Smooth muscle cell (in vitro differentiated cells): ENCODE measurements around the gene RAP1A. TPM values are rescaled to one million over a fixed set of nuclear protein-coding genes. Genes with fewer than 3 reads are reported as not detected.
A peak's percentile ranks its signal among the peaks of the same experiment; 100 is the strongest.

Experiments
- DNase-seq: peaks from one replicate; lab custom pipeline; 2025; ENCODE audit not compliant: unreplicated experiment; lab: John Stamatoyannopoulos, UW
- H2AFZ ChIP-seq: fragments of 200-600 bp; sonication (generic); 2 replicates; pipeline ENCODE4 v1.6.0; 2016; ENCODE audit warnings: antibody characterized with exemption, low read depth, mild to moderate bottlenecking
- H3F3A ChIP-seq: fragments of 200-600 bp; sonication (generic); 2 replicates; pipeline ENCODE4 v1.6.0; 2017; ENCODE audit warnings: antibody characterized with exemption, low read depth
- H3K27ac ChIP-seq: fragments of 200-600 bp; sonication (generic); 2 replicates; pipeline ENCODE4 v1.5.1; 2016; ENCODE audit warnings: low read depth, mild to moderate bottlenecking
- H3K27me3 ChIP-seq: fragments of 200-600 bp; sonication (generic); 2 replicates; pipeline ENCODE4 v1.6.1; 2016; ENCODE audit warnings: low read depth, mild to moderate bottlenecking
- H3K36me3 ChIP-seq: fragments of 200-600 bp; sonication (generic); 2 replicates; pipeline ENCODE4 v1.5.1; 2016; ENCODE audit warnings: low read depth
- H3K4me1 ChIP-seq: fragments of 200-600 bp; sonication (generic); 2 replicates; pipeline ENCODE4 v1.5.1; 2016; ENCODE audit warnings: low read depth
- H3K4me2 ChIP-seq: fragments of 200-600 bp; sonication (generic); 2 replicates; pipeline ENCODE4 v1.6.0; 2016; ENCODE audit warnings: mild to moderate bottlenecking
- H3K4me3 ChIP-seq: fragments of 200-600 bp; sonication (generic); 2 replicates; pipeline ENCODE4 v1.5.1; 2016; ENCODE audit warnings: mild to moderate bottlenecking
- H3K79me2 ChIP-seq: fragments of 200-600 bp; sonication (generic); 2 replicates; pipeline ENCODE4 v1.6.0; 2016; ENCODE audit warnings: low read depth, mild to moderate bottlenecking
- H3K9ac ChIP-seq: fragments of 200-600 bp; sonication (generic); 2 replicates; pipeline ENCODE4 v1.6.0; 2016; ENCODE audit warnings: low read depth
- H3K9me3 ChIP-seq: fragments of 200-600 bp; sonication (generic); replicated peaks from 2 replicates; pipeline ENCODE4 v1.5.1; 2016; ENCODE audit warnings: low read depth
- H4K20me1 ChIP-seq: fragments of 200-600 bp; sonication (generic); 2 replicates; pipeline ENCODE4 v1.6.0; 2016; ENCODE audit warnings: low read depth
- whole genome bisulfite sequencing: methylation state at CpG from one replicate; pipeline ENCODE4 v1.1.7; 2016; ENCODE audit warnings: low lambda C conversion rate; 5-methylcytosine and 5-hydroxymethylcytosine counted together
- polyA plus RNA-seq: library from polyadenylated mRNA; unstranded; fragments of >200 nt; fragmentation: Nextera tagmentation; extraction: Ambion mirVana; gene quantifications from 2 replicates; pipeline ENCODE4 v1.2.1, GENCODE V29; 2016
- total RNA-seq: library from RNA; depleted of rRNA; stranded (reverse); fragments of >200 nt; gene quantifications from 2 replicates; pipeline ENCODE4 v1.2.3, GENCODE V29; 2014
- TF ChIP-seq, protein P1 (sequence below): fragments of 200-600 bp; sonication (generic); IDR thresholded peaks from 2 replicates; pipeline ENCODE4 v1.5.1; 2017; ENCODE audit warnings: borderline replicate concordance, mild to moderate bottlenecking, antibody characterized with exemption; ENCODE audit not compliant: insufficient read depth, poor library complexity, severe bottlenecking

Gene RAP1A
- total and polyA plus RNA-seq, 2 experiments from 2014 or later: 36.8 to 64.9 TPM

DNA sequence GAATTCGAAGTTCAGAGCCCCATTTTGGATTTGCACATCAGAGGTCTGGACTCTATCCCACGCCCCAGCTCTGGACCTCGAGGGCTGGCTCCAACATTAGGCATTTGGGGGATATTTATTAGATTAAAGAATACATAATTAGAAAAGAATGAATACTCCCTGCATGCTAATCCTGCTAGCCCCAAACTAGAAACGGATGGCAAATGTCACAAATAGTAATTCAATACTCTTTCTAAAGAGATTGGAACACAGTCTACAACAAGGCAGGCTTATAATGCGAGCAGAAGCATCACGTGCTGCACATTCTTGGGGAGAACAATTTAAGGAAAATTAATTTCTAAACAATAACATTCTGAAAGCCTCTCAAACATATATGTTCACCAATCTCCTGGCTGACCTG lies 27.7 kb upstream of the RAP1A start:
- H3F3A ChIP-seq: peaks cover 8% of the 10 kb centered on the region
- H3K9me3 ChIP-seq: no peaks in the 10 kb centered on the region
- H3K79me2 ChIP-seq: no peaks in the 10 kb centered on the region
- 90% methylated on average over 6 of the region's 6 CpGs for WGBS
- no peaks in the 10 kb centered on the region for H3K27me3 ChIP-seq
- H4K20me1 ChIP-seq: no peaks in the 10 kb centered on the region
- H3K36me3 ChIP-seq: no peaks in the 10 kb centered on the region
- H2AFZ ChIP-seq: no peak overlapping the region
- no peak overlapping the region for H3K4me2 ChIP-seq
- TF ChIP-seq, protein P1, sequence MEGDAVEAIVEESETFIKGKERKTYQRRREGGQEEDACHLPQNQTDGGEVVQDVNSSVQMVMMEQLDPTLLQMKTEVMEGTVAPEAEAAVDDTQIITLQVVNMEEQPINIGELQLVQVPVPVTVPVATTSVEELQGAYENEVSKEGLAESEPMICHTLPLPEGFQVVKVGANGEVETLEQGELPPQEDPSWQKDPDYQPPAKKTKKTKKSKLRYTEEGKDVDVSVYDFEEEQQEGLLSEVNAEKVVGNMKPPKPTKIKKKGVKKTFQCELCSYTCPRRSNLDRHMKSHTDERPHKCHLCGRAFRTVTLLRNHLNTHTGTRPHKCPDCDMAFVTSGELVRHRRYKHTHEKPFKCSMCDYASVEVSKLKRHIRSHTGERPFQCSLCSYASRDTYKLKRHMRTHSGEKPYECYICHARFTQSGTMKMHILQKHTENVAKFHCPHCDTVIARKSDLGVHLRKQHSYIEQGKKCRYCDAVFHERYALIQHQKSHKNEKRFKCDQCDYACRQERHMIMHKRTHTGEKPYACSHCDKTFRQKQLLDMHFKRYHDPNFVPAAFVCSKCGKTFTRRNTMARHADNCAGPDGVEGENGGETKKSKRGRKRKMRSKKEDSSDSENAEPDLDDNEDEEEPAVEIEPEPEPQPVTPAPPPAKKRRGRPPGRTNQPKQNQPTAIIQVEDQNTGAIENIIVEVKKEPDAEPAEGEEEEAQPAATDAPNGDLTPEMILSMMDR: no peak
- no peak overlapping the region for H3K9ac ChIP-seq
- H3K4me1 ChIP-seq: peaks cover 10% of the 10 kb centered on the region
- H3K27ac ChIP-seq: peak overlapping the region; percentile 63
- no peak for DNase-seq
- H3K4me3 ChIP-seq: no peak overlapping the region

DNA sequence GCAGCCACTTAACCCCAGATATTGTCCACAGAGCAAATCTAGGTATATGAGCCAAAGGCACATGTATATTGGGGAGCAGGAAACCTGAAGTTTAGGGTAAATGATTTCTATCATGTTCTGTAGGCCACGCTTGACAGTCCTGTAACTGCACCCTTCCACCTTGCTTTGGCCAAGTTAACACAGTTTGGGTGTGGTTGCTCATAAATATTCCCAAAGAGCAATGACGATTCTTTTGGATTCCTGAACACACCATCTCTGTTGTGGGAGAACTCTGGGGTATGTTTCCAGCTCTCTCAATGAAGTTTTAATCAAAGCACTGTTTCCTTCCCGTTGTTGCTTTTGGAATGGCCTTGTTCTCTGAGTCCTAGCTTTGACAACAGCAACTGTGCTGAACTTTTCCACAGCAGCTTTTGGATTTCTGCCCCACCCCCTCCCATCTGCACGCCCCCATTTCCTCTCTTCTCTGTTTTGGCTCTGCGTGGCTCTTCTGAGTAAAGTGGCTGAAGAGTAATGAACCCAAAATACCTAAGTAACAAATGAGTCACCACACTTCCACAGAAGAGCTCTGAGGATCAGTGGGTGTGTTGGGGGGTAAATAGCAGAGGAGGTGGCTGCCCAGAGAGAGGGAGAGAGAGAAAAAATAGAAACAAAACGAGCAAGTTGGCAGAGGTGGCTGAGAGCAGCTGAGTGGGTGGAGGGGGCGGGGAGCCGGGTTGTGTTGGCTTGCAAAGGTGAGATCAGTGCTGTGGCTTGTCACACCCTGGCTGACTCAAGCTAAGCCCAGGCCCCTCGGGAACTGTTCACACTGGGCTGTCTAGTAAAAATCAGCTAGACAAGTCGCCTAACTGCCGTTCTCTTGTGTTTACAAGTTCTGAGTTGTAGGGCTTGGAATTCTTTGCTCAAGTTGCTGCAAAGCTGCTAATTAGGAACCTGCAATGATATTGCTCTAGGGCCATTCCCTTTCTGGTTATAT lies 26.9 kb upstream of the RAP1A start:
- Histone ChIP-seq H3K9me3 (no peaks in the 10 kb centered on the region), H3K4me3 (no peak overlapping the region), H3K4me2 (peak overlapping the region; percentile 79), H3F3A (peaks cover 8% of the 10 kb centered on the region), H3K9ac (peak overlapping the region; percentile 16), H3K79me2 (no peaks in the 10 kb centered on the region), H2AFZ (no peak overlapping the region), H3K4me1 (peaks cover 10% of the 10 kb centered on the region), H4K20me1 (no peaks in the 10 kb centered on the region), H3K27ac (peak overlapping the region; percentile 63), H3K36me3 (no peaks in the 10 kb centered on the region), H3K27me3 (no peaks in the 10 kb centered on the region)
- no peak for DNase-seq
- TF ChIP-seq, protein P1: no peak
- 16% methylated on average over 11 of the region's 11 CpGs for WGBS

DNA sequence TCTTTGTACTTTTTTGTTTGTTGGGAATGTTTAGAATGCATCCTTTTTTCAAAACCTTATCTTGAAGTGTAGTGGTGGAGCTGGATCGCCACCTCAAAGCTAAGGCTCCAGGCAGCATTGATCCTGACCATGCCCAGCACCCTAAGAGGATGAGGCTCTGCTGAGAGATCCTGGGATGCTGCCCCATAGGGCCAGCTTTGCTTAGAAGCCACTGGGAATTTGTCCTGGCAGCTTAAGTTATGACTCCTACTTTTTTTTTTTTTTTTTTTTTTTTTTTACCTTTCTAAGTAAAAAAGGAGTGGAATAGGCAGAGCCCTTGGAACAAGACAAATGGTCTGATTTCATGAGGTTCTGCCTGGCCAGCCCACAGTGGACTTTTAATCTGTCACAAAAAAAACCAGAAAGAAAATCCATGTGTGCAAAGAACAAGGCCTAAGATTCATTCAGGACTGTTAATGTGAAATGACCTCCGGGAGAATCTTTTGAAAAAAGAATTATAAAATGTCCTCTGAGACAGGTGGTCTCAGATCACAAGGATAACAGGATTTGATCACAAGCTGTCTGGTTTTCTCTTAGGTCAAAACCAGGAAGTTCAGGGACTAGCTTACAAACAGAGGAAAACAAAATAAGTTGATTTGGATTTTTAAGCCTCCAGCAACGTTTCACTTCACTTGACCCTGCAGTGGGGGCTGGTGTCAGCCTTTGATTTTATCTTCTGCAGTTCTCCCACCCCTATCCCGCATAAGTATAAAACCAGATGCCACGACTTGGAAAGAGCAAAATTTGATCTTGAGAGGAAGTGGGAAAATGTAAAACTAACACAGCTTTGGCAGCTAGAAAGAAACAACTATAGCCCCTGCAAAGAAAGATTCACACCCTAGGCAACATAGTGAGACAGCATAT lies 25.9 kb upstream of the RAP1A start:
- no peaks in the 10 kb centered on the region for H3K36me3 ChIP-seq
- H4K20me1 ChIP-seq: no peaks in the 10 kb centered on the region
- H3K4me3 ChIP-seq: no peak overlapping the region
- peaks cover 8% of the 10 kb centered on the region for H3F3A ChIP-seq
- peaks cover 10% of the 10 kb centered on the region for H3K4me1 ChIP-seq
- no peaks in the 10 kb centered on the region for H3K9me3 ChIP-seq
- no peak overlapping the region for H2AFZ ChIP-seq
- peak overlapping the region; percentile 79 for H3K4me2 ChIP-seq
- no peaks in the 10 kb centered on the region for H3K79me2 ChIP-seq
- H3K27ac ChIP-seq: peak overlapping the region; percentile 63
- H3K27me3 ChIP-seq: no peaks in the 10 kb centered on the region
- 45% methylated on average over 5 of the region's 5 CpGs for WGBS
- TF ChIP-seq, protein P1: no peak
- H3K9ac ChIP-seq: peak overlapping the region; percentile 4
- DNase-seq: no peak
